Measurements from ENCODE around the gene ANKRD33B. TPM values are rescaled to one million over a fixed set of nuclear protein-coding genes. Genes with fewer than 3 reads are reported as not detected.

ANKRD33B gene
- polyA plus RNA-seq, 3 donors: 0.05 TPM; not detected in 2

DNA sequence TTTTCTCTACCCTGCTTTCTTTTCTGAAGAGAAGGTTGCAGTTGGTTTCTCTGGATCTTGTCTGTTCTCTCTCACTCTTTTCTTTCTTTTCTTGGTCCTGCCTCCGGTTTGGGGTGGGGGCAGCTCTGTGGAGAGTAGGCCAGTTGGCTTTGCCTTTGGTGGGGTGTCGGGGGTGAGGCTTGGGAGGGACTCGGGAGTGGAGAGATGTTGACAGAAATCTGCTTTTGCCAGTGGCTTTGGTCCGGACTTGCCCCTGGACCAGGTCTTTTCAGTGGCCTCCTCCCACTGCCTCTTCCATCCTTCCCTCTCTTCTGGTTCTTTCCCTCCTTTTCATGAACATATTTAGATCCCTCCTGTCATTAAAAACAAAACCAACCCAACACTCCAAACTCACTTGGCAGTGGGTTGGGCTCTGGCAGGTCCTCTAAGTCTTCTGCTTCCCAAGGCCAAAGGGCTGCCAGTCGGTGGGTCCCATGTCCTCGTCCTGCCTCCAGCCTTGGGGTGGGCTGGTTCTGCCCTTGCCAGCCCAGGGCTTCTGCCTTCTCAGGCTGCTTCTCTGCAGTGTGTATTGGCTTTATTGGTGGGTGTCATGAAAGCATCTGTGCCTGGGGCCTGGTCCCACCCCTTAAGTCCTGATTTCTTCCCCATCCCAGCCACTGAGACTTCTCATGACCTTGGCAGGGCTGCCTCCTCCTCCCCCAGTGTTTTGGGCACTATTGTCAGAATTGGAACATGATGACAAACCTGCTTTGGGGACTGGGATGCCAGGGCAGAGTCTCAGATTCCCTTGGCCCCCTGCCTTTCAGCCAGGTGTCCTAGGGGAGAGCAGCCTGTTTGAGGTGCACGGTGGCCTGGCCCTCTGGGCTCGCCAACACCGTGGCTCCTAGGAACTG lies 16.9 kb downstream of the ANKRD33B start:
- no peak for DNase-seq
- Histone ChIP-seq H3K9me3 (replicated peaks in 1 of 2; ENCODE audit: control insufficient read depth in 1 of 2, insufficient read depth in 1 of 2, low read length in 2 of 2) (peaks cover 0 to 3% of the 10 kb centered on the region in 2 donors), H4K20me1 (ENCODE audit: insufficient read depth, low read length) (no peaks in the 10 kb centered on the region), H2AFZ (ENCODE audit: insufficient read depth, low read depth, low read length, poor library complexity, severe bottlenecking) (no peak overlapping the region), H3K4me3 (replicated peaks in 1 of 3; ENCODE audit: low read depth in 2 of 3, low read length in 3 of 3) (no peak overlapping the region), H3K9ac (ENCODE audit: insufficient read depth, low read length, poor library complexity, severe bottlenecking) (no peak overlapping the region), H3K27me3 (ENCODE audit: control insufficient read depth in 2 of 2, insufficient read depth in 2 of 2, low read length in 2 of 2) (no peaks in the 10 kb centered on the region), H3K4me1 (ENCODE audit: control insufficient read depth in 1 of 2, insufficient read depth in 2 of 2, low read length in 2 of 2) (peaks cover 35 to 45% of the 10 kb centered on the region in 2 donors), H3K36me3 (replicated peaks in 1 of 2; ENCODE audit: control insufficient read depth in 1 of 2, insufficient read depth in 2 of 2, low read length in 2 of 2) (no peaks in the 10 kb centered on the region), H3K4me2 (replicated peaks; ENCODE audit: extremely low read depth, low read length, poor library complexity, severe bottlenecking) (no peak overlapping the region), H3K79me2 (ENCODE audit: insufficient read depth, low read length) (peaks cover 14% of the 10 kb centered on the region), H3K27ac (ENCODE audit: low read depth in 1 of 2, low read length in 2 of 2) (no peak overlapping the region)
- intact Hi-C loops (cut with micrococcal nuclease): no loop called here
- Mint-ChIP-seq H3K4me3 (peak overlapping the region in 1 of 2 donors; percentile 30), H3K9me3 (peaks cover 0 to 7% (median 2%) of the 10 kb centered on the region in 7 donors), H3K27me3 (ENCODE audit: low read depth in 3 of 3) (peaks cover 0 to 9% (median 1%) of the 10 kb centered on the region in 3 donors), H3K36me3 (peaks cover 4 to 10% of the 10 kb centered on the region in 2 donors), H3K4me1 (peaks cover 69% of the 10 kb centered on the region), H3K27ac (peak overlapping the region in 2 of 7 donors; percentile 31 to 73)
- no peak for TF ChIP-seq CTCF (IDR thresholded peaks at IDR 0.05)
- 94% methylated on average over 4 of the region's 9 CpGs for WGBS (ENCODE audit: insufficient coverage)

- Histone ChIP-seq H3K36me3 (replicated peaks in 1 of 2; ENCODE audit: control insufficient read depth in 1 of 2, insufficient read depth in 2 of 2, low read length in 2 of 2) (no peaks in the 10 kb centered on the region), H2AFZ (ENCODE audit: insufficient read depth, low read depth, low read length, poor library complexity, severe bottlenecking) (no peak overlapping the region), H3K4me3 (replicated peaks in 1 of 3; ENCODE audit: low read depth in 2 of 3, low read length in 3 of 3) (no peak overlapping the region), H3K4me2 (replicated peaks; ENCODE audit: extremely low read depth, low read length, poor library complexity, severe bottlenecking) (no peak overlapping the region), H3K9me3 (replicated peaks in 1 of 2; ENCODE audit: control insufficient read depth in 1 of 2, insufficient read depth in 1 of 2, low read length in 2 of 2) (peaks cover 0 to 3% of the 10 kb centered on the region in 2 donors), H3K9ac (ENCODE audit: insufficient read depth, low read length, poor library complexity, severe bottlenecking) (no peak overlapping the region), H3K27ac (ENCODE audit: low read depth in 1 of 2, low read length in 2 of 2) (no peak overlapping the region), H3K79me2 (ENCODE audit: insufficient read depth, low read length) (peaks cover 14% of the 10 kb centered on the region), H3K27me3 (ENCODE audit: control insufficient read depth in 2 of 2, insufficient read depth in 2 of 2, low read length in 2 of 2) (no peaks in the 10 kb centered on the region), H3K4me1 (ENCODE audit: control insufficient read depth in 1 of 2, insufficient read depth in 2 of 2, low read length in 2 of 2) (peaks cover 35 to 45% of the 10 kb centered on the region in 2 donors), H4K20me1 (ENCODE audit: insufficient read depth, low read length) (no peaks in the 10 kb centered on the region)
- peaks cover 69% of the 10 kb centered on the region for H3K4me1 Mint-ChIP-seq
- TF ChIP-seq CTCF (IDR thresholded peaks at IDR 0.05): no peak
- H3K4me3 Mint-ChIP-seq: no peak overlapping the region
- WGBS (ENCODE audit: insufficient coverage): 89% methylated on average over 2 of the region's 2 CpGs
- H3K9me3 Mint-ChIP-seq: peaks cover 0 to 7% (median 2%) of the 10 kb centered on the region in 7 donors
- no peak overlapping the region for H3K27ac Mint-ChIP-seq
- DNase-seq: no peak
- H3K27me3 Mint-ChIP-seq (ENCODE audit: low read depth in 3 of 3): peaks cover 0 to 9% (median 1%) of the 10 kb centered on the region in 3 donors
- peaks cover 4 to 9% of the 10 kb centered on the region in 2 donors for H3K36me3 Mint-ChIP-seq
- intact Hi-C loops (cut with micrococcal nuclease): no loop called here
Observed at GRCh38 chr5:10581424-10581748, 17.5 kb downstream of the ANKRD33B start.

Data from CD14-positive monocyte (primary cell).